HG03175 (cell line): Measurements from ENCODE around the gene ZNF417.
"Not testable (repeated sequence)": the region's sequence is repeated elsewhere in the genome, so short reads cannot be mapped to it uniquely, and the experiment has no call there.

ENCODE experiments used
- ATAC-seq: cut with Tn5 transposase; IDR thresholded peaks from one replicate; pipeline ENCODE4 v1.9.1; 2021; ENCODE audit warnings: mild to moderate bottlenecking, moderate library complexity; ENCODE audit not compliant: unreplicated experiment

ZNF417 gene

GRCh38 chr19:57888107-57888559 is 28.3 kb downstream of the ZNF417 start:
- ATAC-seq = no peak

GRCh38 chr19:57887195-57887941 is 29.0 kb downstream of the ZNF417 start:
- no peak for ATAC-seq

- no peak for ATAC-seq
These were observed 30.3 kb downstream of the ZNF417 start for GRCh38 chr19:57886046-57886445.

GRCh38 chr19:57873883-57874799 is 42.3 kb downstream of the ZNF417 start:
- ATAC-seq = not testable (repeated sequence)

- ATAC-seq = no peak
These were observed 43.9 kb downstream of the ZNF417 start for GRCh38 chr19:57872450-57872849.

GRCh38 chr19:57870225-57870624 is 46.2 kb downstream of the ZNF417 start:
- ATAC-seq = no peak

GRCh38 chr19:57869655-57870054 is 46.7 kb downstream of the ZNF417 start:
- ATAC-seq = not testable (repeated sequence)

GRCh38 chr19:57867868-57868492 is 48.4 kb downstream of the ZNF417 start:
- ATAC-seq = no peak
